NT2/D1 (cell line): ENCODE results near the gene BBX.

Source experiments
- SUZ12 ChIP-seq: IDR thresholded peaks from 2 replicates; pipeline ENCODE4 v1.6.1; 2011; ENCODE audit not compliant: insufficient read length, insufficient read depth; ENCODE audit errors: extremely low read depth
- YY1 ChIP-seq: IDR thresholded peaks from 2 replicates; pipeline ENCODE4 v1.6.1; 2011; ENCODE audit not compliant: insufficient read length, insufficient read depth
- ZNF274 ChIP-seq: IDR thresholded peaks from 2 replicates; pipeline ENCODE4 v1.6.1; 2011; ENCODE audit warnings: mild to moderate bottlenecking, low read depth, low read length

DNA sequence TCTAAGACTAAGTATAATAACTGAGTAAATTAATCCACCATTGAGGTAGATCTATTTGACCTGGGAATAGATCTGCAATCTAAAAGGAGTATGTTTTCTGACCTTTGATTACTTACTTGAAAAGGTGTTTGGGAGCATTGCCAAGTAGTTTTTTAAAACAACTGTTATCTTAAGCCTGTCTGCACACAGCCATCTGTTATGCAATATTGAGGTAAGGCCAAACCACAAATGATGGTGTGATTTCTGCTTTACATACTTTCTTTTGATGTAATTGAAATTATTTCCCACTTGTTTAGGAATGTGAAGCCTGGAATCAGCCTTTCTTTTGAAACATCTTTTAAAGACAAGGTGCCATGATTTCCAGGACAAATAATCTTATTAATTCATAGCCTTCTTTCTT, 274.0 kb downstream of the BBX start:
- TF ChIP-seq YY1: no peak
- no peak for TF ChIP-seq ZNF274
- TF ChIP-seq SUZ12: no peak
